ENCODE data around the gene ATP8B4.

Gene ATP8B4

GRCh38 chr15:49830391-49830790 lies 288.6 kb downstream of the ATP8B4 start:
- Histone ChIP-seq H3K27ac (no peak overlapping the region), H3K4me3 (no peak overlapping the region)
- no peak for DNase-seq (ENCODE audit: low spot score)
- no peak for TF ChIP-seq CTCF (IDR thresholded peaks at IDR 0.05)

- no peak overlapping the region for H3K4me3 ChIP-seq
- DNase-seq (ENCODE audit: low spot score): no peak
- no peak for TF ChIP-seq CTCF (IDR thresholded peaks at IDR 0.05)
- H3K27ac ChIP-seq: no peak overlapping the region
These were observed 291.7 kb downstream of the ATP8B4 start for GRCh38 chr15:49827311-49827710.

- TF ChIP-seq CTCF (IDR thresholded peaks at IDR 0.05): no peak
- H3K27ac ChIP-seq: no peak overlapping the region
- no peak for DNase-seq (ENCODE audit: low spot score)
- no peak overlapping the region for H3K4me3 ChIP-seq
These were observed 292.3 kb downstream of the ATP8B4 start for GRCh38 chr15:49826640-49827234.

GRCh38 chr15:49824775-49825099 lies 294.3 kb downstream of the ATP8B4 start:
- TF ChIP-seq CTCF (IDR thresholded peaks at IDR 0.05): no peak
- DNase-seq (ENCODE audit: low spot score): no peak
- H3K4me3 ChIP-seq: no peak overlapping the region
- no peak overlapping the region for H3K27ac ChIP-seq

- no peak for TF ChIP-seq CTCF (IDR thresholded peaks at IDR 0.05)
- Histone ChIP-seq H3K4me3 (no peak overlapping the region), H3K27ac (no peak overlapping the region)
- no peak for DNase-seq (ENCODE audit: low spot score)
These were observed 294.9 kb downstream of the ATP8B4 start for GRCh38 chr15:49823987-49824774.

GRCh38 chr15:49817100-49817499 lies 301.9 kb downstream of the ATP8B4 start:
- Histone ChIP-seq H3K27ac (no peak overlapping the region), H3K4me3 (no peak overlapping the region)
- TF ChIP-seq CTCF (IDR thresholded peaks at IDR 0.05): no peak
- DNase-seq (ENCODE audit: low spot score): no peak

- no peak overlapping the region for H3K27ac ChIP-seq
- H3K4me3 ChIP-seq: no peak overlapping the region
- no peak for TF ChIP-seq CTCF (IDR thresholded peaks at IDR 0.05)
- no peak for DNase-seq (ENCODE audit: low spot score)
These were observed 303.1 kb downstream of the ATP8B4 start for GRCh38 chr15:49815950-49816349.

All from coronary artery (tissue), 2 donors.